CD14-positive monocyte (primary cell): ENCODE results near the gene ZNF831. TPM values are rescaled to one million over a fixed set of nuclear protein-coding genes. Genes with fewer than 3 reads are reported as not detected.

Experiments
- DNase-seq, 3 donors: peaks; one replicate each; pipeline ENCODE4 v3.0.0-alpha.2; 2011 to 2022
- H2AFZ ChIP-seq: 2 replicates; pipeline ENCODE4 v1.6.0; 2012; ENCODE audit warnings: mild to moderate bottlenecking, low read depth, low read length, inconsistent platforms; ENCODE audit not compliant: insufficient read depth, poor library complexity, severe bottlenecking
- H3K27ac ChIP-seq, 2 donors: 1 replicate in 1 of 2; 2 replicates in 1 of 2; pipeline ENCODE4 v1.5.1; 2012 to 2013; ENCODE audit warnings: low read length in 2 of 2, control low read depth in 1 of 2, inconsistent platforms in 1 of 2, low read depth in 1 of 2, mild to moderate bottlenecking in 1 of 2
- H3K27me3 ChIP-seq, 2 donors: one replicate each; pipeline versions ENCODE4 v1.6.0 to v1.6.1; 2011 to 2013; ENCODE audit warnings: low read length in 2 of 2; ENCODE audit not compliant: control insufficient read depth in 2 of 2, insufficient read depth in 2 of 2
- H3K36me3 ChIP-seq, 2 donors: replicated peaks in 1 of 2; 1 replicate in 1 of 2; 2 replicates in 1 of 2; pipeline versions ENCODE4 v1.5.1 to v1.6.1; 2012 to 2013; ENCODE audit warnings: low read length in 2 of 2, control low read depth in 1 of 2, inconsistent platforms in 1 of 2, mild to moderate bottlenecking in 1 of 2; ENCODE audit not compliant: insufficient read depth in 2 of 2, control insufficient read depth in 1 of 2
- H3K4me1 ChIP-seq, 2 donors: 1 replicate in 1 of 2; 2 replicates in 1 of 2; pipeline versions ENCODE4 v1.5.1 to v1.6.1; 2012 to 2013; ENCODE audit warnings: low read length in 2 of 2, control low read depth in 1 of 2, inconsistent platforms in 1 of 2, mild to moderate bottlenecking in 1 of 2, moderate library complexity in 1 of 2; ENCODE audit not compliant: insufficient read depth in 2 of 2, control insufficient read depth in 1 of 2
- H3K4me2 ChIP-seq: replicated peaks from 2 replicates; pipeline ENCODE3; 2012; ENCODE audit warnings: low read length, moderate library complexity, mild to moderate bottlenecking; ENCODE audit not compliant: poor library complexity, severe bottlenecking; ENCODE audit errors: extremely low read depth
- H3K4me3 ChIP-seq, 3 experiments: fragments of 200-600 bp in 1 of 3; sonication (generic) in 1 of 3; replicated peaks in 1 of 3; 1 replicate in 2 of 3; 2 replicates in 1 of 3; pipeline ENCODE4 v1.5.1; 2011 to 2013; ENCODE audit warnings: low read length in 3 of 3, mild to moderate bottlenecking in 3 of 3, control low read depth in 2 of 3, low read depth in 2 of 3, inconsistent platforms in 1 of 3, moderate library complexity in 1 of 3
- H3K79me2 ChIP-seq: 2 replicates; pipeline ENCODE4 v1.6.0; 2012; ENCODE audit warnings: mild to moderate bottlenecking, control low read depth, inconsistent platforms, low read length, moderate library complexity; ENCODE audit not compliant: insufficient read depth
- H3K9ac ChIP-seq: 2 replicates; pipeline ENCODE4 v1.6.0; 2017; ENCODE audit warnings: low read length, mild to moderate bottlenecking; ENCODE audit not compliant: insufficient read depth, poor library complexity, severe bottlenecking
- H3K9me3 ChIP-seq, 2 donors: replicated peaks in 1 of 2; 1 replicate in 1 of 2; 2 replicates in 1 of 2; pipeline versions ENCODE4 v1.5.1 to v1.6.1; 2012 to 2013; ENCODE audit warnings: low read length in 2 of 2, control low read depth in 1 of 2; ENCODE audit not compliant: control insufficient read depth in 1 of 2, insufficient read depth in 1 of 2
- H4K20me1 ChIP-seq: 2 replicates; pipeline ENCODE4 v1.6.0; 2012; ENCODE audit warnings: mild to moderate bottlenecking, low read length, control low read depth, moderate library complexity; ENCODE audit not compliant: insufficient read depth
- H3K27ac Mint-ChIP-seq, 7 donors: one replicate each; pipeline ENCODE4 v1.8.0; 2020; ENCODE audit warnings: mild to moderate bottlenecking in 7 of 7, mixed read lengths in 7 of 7, moderate library complexity in 6 of 7, inconsistent platforms in 2 of 7
- H3K27me3 Mint-ChIP-seq, 3 donors: one replicate each; pipeline ENCODE4 v1.8.0; 2021 to 2022; ENCODE audit warnings: low read depth in 3 of 3, mild to moderate bottlenecking in 3 of 3, mixed read lengths in 3 of 3, moderate library complexity in 3 of 3, inconsistent platforms in 1 of 3
- H3K36me3 Mint-ChIP-seq, 2 donors: one replicate each; pipeline ENCODE4 v1.8.0; 2020; ENCODE audit warnings: mixed read lengths in 2 of 2, inconsistent platforms in 1 of 2, mild to moderate bottlenecking in 1 of 2
- H3K4me1 Mint-ChIP-seq: one replicate; pipeline ENCODE4 v1.8.0; 2020; ENCODE audit warnings: mild to moderate bottlenecking, mixed read lengths
- H3K4me3 Mint-ChIP-seq, 2 donors: one replicate each; pipeline ENCODE4 v1.8.0; 2020; ENCODE audit warnings: mild to moderate bottlenecking in 2 of 2, mixed read lengths in 2 of 2, moderate library complexity in 1 of 2
- H3K9me3 Mint-ChIP-seq, 7 donors: one replicate each; pipeline ENCODE4 v1.8.0; 2020 to 2022; ENCODE audit warnings: mixed read lengths in 7 of 7, mild to moderate bottlenecking in 6 of 7, moderate library complexity in 6 of 7, inconsistent platforms in 2 of 7
- CTCF ChIP-seq: fragments of 200-600 bp; IDR thresholded peaks from one replicate; pipeline ENCODE4 v1.8.0; 2022; ENCODE audit warnings: antibody characterized with exemption, mild to moderate bottlenecking
- WGBS: methylation state at CpG from one replicate; pipeline ENCODE4 v1.1.5; 2013; ENCODE audit warnings: missing lambda C conversion rate; ENCODE audit not compliant: insufficient coverage; 5-methylcytosine and 5-hydroxymethylcytosine counted together
- intact Hi-C, 2 donors: fragments of 100-400 bp; cut with micrococcal nuclease; formaldehyde crosslinking; loops; one replicate each; pipeline versions ENCODE4 v1.15.0 to v1.15.1; 2023
- polyA plus RNA-seq, 3 donors: library from polyadenylated mRNA; depleted of rRNA in 1 of 3; unstranded in 2 of 3; stranded (reverse) in 1 of 3; fragments of 300-500 nt in 2 of 3; fragments of >200 nt in 1 of 3; fragmentation: Illumina TruSeq in 2 of 3; gene quantifications; 1 replicate in 2 of 3; 2 replicates in 1 of 3; pipeline ENCODE4 v1.2.3, GENCODE V29; 2012 to 2021

ZNF831 gene
- polyA plus RNA-seq, 3 donors = 0.03 to 0.09 TPM; not detected in 1

GRCh38 chr20:59299945-59300332 lies 136.3 kb downstream of the ZNF831 start:
- Mint-ChIP-seq H3K4me3 (peak overlapping the region in 1 of 2 donors; percentile 46), H3K9me3 (peaks cover 0 to 2% (median 0%) of the 10 kb centered on the region in 7 donors), H3K36me3 (no peaks in the 10 kb centered on the region), H3K27me3 (peaks cover 42 to 57% (median 47%) of the 10 kb centered on the region in 3 donors), H3K4me1 (no peaks in the 10 kb centered on the region), H3K27ac (no peak overlapping the region)
- Histone ChIP-seq H3K4me2 (no peak overlapping the region), H3K9ac (no peak overlapping the region), H2AFZ (no peak overlapping the region), H3K79me2 (no peaks in the 10 kb centered on the region), H3K36me3 (no peaks in the 10 kb centered on the region), H4K20me1 (no peaks in the 10 kb centered on the region), H3K27ac (no peak overlapping the region), H3K9me3 (no peaks in the 10 kb centered on the region), H3K4me1 (no peaks in the 10 kb centered on the region), H3K4me3 (no peak overlapping the region), H3K27me3 (peaks cover 5 to 28% of the 10 kb centered on the region in 2 donors)
- 10% methylated on average over 4 of the region's 19 CpGs for WGBS
- TF ChIP-seq CTCF = no peak
- intact Hi-C loops = no loop called here
- DNase-seq = no peak

GRCh38 chr20:59300333-59301081 lies 136.9 kb downstream of the ZNF831 start, which contains the start of gene EDN3:
Gene EDN3 (plus strand): TSS chr20:59300611. CDS start chr20:59300813, 202 bp downstream.
- Histone ChIP-seq H3K27me3 (peaks cover 5 to 28% of the 10 kb centered on the region in 2 donors), H3K9ac (no peak within 1 kb of the TSS), H4K20me1 (no peaks in the 10 kb centered on the region), H3K4me3 (no peak within 1 kb of the TSS), H3K79me2 (no peaks in the 10 kb centered on the region), H3K4me2 (no peak within 1 kb of the TSS), H3K36me3 (no peaks in the 10 kb centered on the region), H3K9me3 (no peaks in the 10 kb centered on the region), H3K27ac (no peak within 1 kb of the TSS), H3K4me1 (no peaks in the 10 kb centered on the region), H2AFZ (no peak within 1 kb of the TSS)
- H3K27ac Mint-ChIP-seq = no peak within 1 kb of the TSS
- no peaks in the 10 kb centered on the region for H3K36me3 Mint-ChIP-seq
- peaks cover 0 to 2% (median 0%) of the 10 kb centered on the region in 7 donors for H3K9me3 Mint-ChIP-seq
- no peak for DNase-seq
- H3K27me3 Mint-ChIP-seq = peaks cover 42 to 61% (median 48%) of the 10 kb centered on the region in 3 donors
- TF ChIP-seq CTCF = no peak
- peak within 1 kb of the TSS in 1 of 2 donors; percentile 46 for H3K4me3 Mint-ChIP-seq
- no peaks in the 10 kb centered on the region for H3K4me1 Mint-ChIP-seq
- 4% methylated on average over 65 of the region's 77 CpGs for WGBS
- intact Hi-C loops = no loop called here
